ENCODE measurements around the gene SLC9A1. TPM values are rescaled to one million over a fixed set of nuclear protein-coding genes. Genes with fewer than 3 reads are reported as not detected.

The SLC9A1 gene
- total and polyA plus RNA-seq, 2 of the 8 experiments (the other 6 are each of a cell fraction or from before 2014, with no cell fraction given): 11.3 to 25.1 TPM

- Histone ChIP-seq H2BK20ac (ENCODE audit: low read length) (no peak overlapping the region), H2BK12ac (ENCODE audit: low read depth, low read length) (no peak overlapping the region), H3K4ac (replicated peaks; ENCODE audit: insufficient read length, low read depth, low read length) (no peak overlapping the region), H3K14ac (ENCODE audit: insufficient read length) (no peak overlapping the region), H3K18ac (ENCODE audit: extremely low read depth, low read length) (no peak overlapping the region), H3K4me1 (replicated peaks in 1 of 4; ENCODE audit: control insufficient read depth in 3 of 4, insufficient read depth in 4 of 4, low read length in 3 of 4) (no peaks in the 10 kb centered on the region; a peak in 1 of 7 replicates), H3K36me3 (ENCODE audit: control insufficient read depth in 2 of 4, insufficient read depth in 4 of 4, low read length in 3 of 4) (no peaks in the 10 kb centered on the region), H4K8ac (ENCODE audit: extremely low read depth, insufficient read depth, low read length) (no peak overlapping the region), H4K91ac (replicated peaks; ENCODE audit: insufficient read length, low read length) (no peak overlapping the region), H3K56ac (replicated peaks; ENCODE audit: insufficient read length, low read depth, low read length) (no peak overlapping the region), H3K23ac (ENCODE audit: insufficient read length) (no peak overlapping the region), H3K4me3 (ENCODE audit: extremely low read depth in 1 of 4, insufficient read depth in 2 of 4, low read depth in 3 of 4, low read length in 4 of 4) (no peak overlapping the region), H4K5ac (ENCODE audit: insufficient read length, low read depth, low read length) (no peak overlapping the region), H3K79me2 (ENCODE audit: control insufficient read depth in 1 of 2, insufficient read depth in 2 of 2, low read length in 2 of 2) (no peaks in the 10 kb centered on the region), H3K27me3 (replicated peaks in 1 of 4; ENCODE audit: control insufficient read depth in 3 of 4, extremely low read depth in 1 of 4, insufficient read depth in 3 of 4, low read length in 3 of 4) (no peaks in the 10 kb centered on the region), H3K27ac (ENCODE audit: low read depth, low read length) (no peak overlapping the region), H4K20me1 (replicated peaks in 1 of 2; ENCODE audit: control insufficient read depth in 1 of 2, insufficient read depth in 2 of 2, low read length in 2 of 2) (peaks cover 0 to 4% of the 10 kb centered on the region in 2 experiments), H2AFZ (ENCODE audit: low read length) (no peak overlapping the region), H2BK15ac (ENCODE audit: low read length) (no peak overlapping the region), H2BK120ac (replicated peaks; ENCODE audit: low read depth, low read length) (no peak overlapping the region), H3K4me2 (ENCODE audit: insufficient read depth in 1 of 2, low read depth in 2 of 2, low read length in 2 of 2) (no peak overlapping the region), H3K9me3 (ENCODE audit: insufficient read depth in 2 of 2, low read depth in 1 of 2, low read length in 1 of 2) (no peaks in the 10 kb centered on the region), H2AK5ac (ENCODE audit: low read depth, low read length) (no peak overlapping the region), H3K23me2 (ENCODE audit: low read depth, low read length) (no peaks in the 10 kb centered on the region), H3K79me1 (ENCODE audit: low read depth, low read length) (peaks cover 4% of the 10 kb centered on the region), H3K9ac (replicated peaks in 1 of 4; ENCODE audit: extremely low read depth in 1 of 4, low read depth in 3 of 4, low read length in 3 of 4) (no peak overlapping the region), H2BK5ac (ENCODE audit: low read depth, low read length) (no peak overlapping the region)
- DNase-seq (ENCODE audit: low read depth in 1 of 2, low spot score in 2 of 2) (no peak), FAIRE-seq (no peak)
- ChIA-PET CTCF (ENCODE audit: partially characterized antibody) (interaction anchor here (0.7 to 12.7 kb wide), 9 partner anchors 10 to 226 kb away, joined by 3 to 114 read pairs (median 4); partner anchors contain the start of gene SLC9A1), POLR2A (ENCODE audit: partially characterized antibody) (interaction anchor here (2.0 to 3.7 kb wide), 2 partner anchors 11 to 24 kb away, joined by 6 to 16 read pairs; partner anchors contain the start of gene SLC9A1)
- 84% methylated on average over 3 of the region's 3 CpGs; no CpG with 5 or more reads in 1 of the 2 experiments for WGBS, 2 experiments (ENCODE audit: extremely low coverage in 1 of 2, insufficient coverage in 1 of 2, insufficient read length in 1 of 2, insufficient replicate concordance in 2 of 2, low coverage in 1 of 2, low lambda C conversion rate in 2 of 2, missing lambda C conversion rate in 1 of 2)
- TF ChIP-seq POLR2AphosphoS5 (IDR thresholded peaks at IDR 0.05; ENCODE audit: low read depth, low read length) (no peak), EZH2 (IDR thresholded peaks at IDR 0.05; ENCODE audit: low read depth, low read length, severe bottlenecking) (no peak), CHD2 (IDR thresholded peaks at IDR 0.05; ENCODE audit: low read length) (no peak), E2F6 (IDR thresholded peaks at IDR 0.05) (no peak), BRCA1 (IDR thresholded peaks at IDR 0.05; ENCODE audit: low read depth, low read length) (no peak), NANOG (IDR thresholded peaks at IDR 0.05; ENCODE audit: insufficient read depth, low read depth, low read length, poor library complexity, severe bottlenecking) (no peak), EP300 (IDR thresholded peaks at IDR 0.05; ENCODE audit: borderline replicate concordance in 1 of 2, low read depth in 2 of 2, low read length in 2 of 2) (no peak), KDM1A (IDR thresholded peaks at IDR 0.05; ENCODE audit: borderline replicate concordance, low read length) (no peak)
- TF ChIP-seq, protein P1, sequence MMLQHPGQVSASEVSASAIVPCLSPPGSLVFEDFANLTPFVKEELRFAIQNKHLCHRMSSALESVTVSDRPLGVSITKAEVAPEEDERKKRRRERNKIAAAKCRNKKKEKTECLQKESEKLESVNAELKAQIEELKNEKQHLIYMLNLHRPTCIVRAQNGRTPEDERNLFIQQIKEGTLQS (IDR thresholded peaks at IDR 0.05; ENCODE audit: insufficient read depth, low read depth, low read length): no peak
These were observed 24.1 kb downstream of the SLC9A1 start for GRCh38 chr1:27130798-27131197.

All from H1 (cell line).